ENCODE results near the gene KLRB1.
"Not testable (repeated sequence)": the region's sequence is repeated elsewhere in the genome, so short reads cannot be mapped to it uniquely, and the experiment has no call there.

KLRB1 gene

DNA sequence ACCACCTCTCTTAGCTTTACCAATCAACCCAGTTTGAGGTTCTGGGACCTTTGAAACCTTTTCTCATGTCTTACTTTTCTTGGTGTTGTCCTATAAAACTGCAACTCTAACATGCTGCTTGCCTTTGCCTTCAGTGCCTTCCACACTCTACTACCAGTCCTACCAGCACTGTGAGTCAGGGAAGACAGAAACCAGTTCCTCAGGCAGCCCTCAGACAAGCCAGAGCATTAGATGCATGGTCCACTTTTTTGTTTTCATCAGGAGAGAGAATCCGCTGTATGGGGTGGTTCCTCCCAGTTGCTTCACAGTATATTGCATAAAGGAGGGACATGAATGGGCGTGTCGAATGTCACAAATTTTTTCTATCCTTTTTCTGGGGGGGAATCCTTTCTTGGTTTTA, 17.3 kb upstream of the KLRB1 start:
- no peak for DNase-seq

GRCh38 chr12:9619411-9620179, 11.9 kb upstream of the KLRB1 start:
- no peak for DNase-seq

DNA sequence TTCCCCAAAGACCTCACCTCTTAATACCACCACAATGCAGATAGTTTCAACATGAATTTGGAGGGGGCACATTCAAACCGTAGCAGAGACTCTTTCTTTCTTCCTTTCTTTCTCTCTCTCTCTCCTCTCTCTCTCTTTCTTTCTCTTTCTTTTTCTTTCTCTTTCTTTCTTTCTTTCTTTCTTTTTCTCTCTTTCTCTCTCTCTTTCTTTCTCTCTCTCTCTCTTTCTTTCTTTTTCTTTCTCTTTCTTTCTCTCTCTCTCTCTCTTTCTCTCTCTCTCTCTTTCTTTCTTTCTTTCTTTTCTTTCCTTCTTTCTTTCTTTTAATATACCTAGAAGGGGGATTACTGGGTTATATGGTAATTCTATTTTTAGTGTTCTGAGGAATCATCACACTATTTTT, 11.2 kb upstream of the KLRB1 start:
- DNase-seq, result not testable (repeated sequence)

DNA sequence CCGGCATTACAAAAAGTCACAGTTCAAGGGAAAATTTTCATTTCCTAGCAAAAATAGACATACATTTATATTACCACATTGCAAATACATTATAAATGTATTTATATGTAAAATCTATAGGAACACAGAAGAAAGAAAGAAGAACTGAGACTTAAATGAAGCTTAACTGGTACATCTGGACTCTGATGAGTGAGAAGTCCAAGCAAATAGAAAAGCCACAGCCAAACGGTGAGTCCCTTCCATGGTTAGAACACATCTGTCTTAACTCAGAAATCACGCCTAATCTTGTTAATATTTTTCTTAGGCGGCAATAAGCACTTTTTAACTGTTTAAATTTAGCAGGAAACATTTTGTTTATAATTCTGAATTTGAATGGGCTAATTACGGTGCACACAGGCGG, 9.4 kb upstream of the KLRB1 start:
- no peak for DNase-seq

- DNase-seq, result no peak
Observed at GRCh38 chr12:9615420-9616136, 7.9 kb upstream of the KLRB1 start.

GRCh38 chr12:9610606-9611005, 2.9 kb upstream of the KLRB1 start:
- DNase-seq, result not testable (repeated sequence)

DNA sequence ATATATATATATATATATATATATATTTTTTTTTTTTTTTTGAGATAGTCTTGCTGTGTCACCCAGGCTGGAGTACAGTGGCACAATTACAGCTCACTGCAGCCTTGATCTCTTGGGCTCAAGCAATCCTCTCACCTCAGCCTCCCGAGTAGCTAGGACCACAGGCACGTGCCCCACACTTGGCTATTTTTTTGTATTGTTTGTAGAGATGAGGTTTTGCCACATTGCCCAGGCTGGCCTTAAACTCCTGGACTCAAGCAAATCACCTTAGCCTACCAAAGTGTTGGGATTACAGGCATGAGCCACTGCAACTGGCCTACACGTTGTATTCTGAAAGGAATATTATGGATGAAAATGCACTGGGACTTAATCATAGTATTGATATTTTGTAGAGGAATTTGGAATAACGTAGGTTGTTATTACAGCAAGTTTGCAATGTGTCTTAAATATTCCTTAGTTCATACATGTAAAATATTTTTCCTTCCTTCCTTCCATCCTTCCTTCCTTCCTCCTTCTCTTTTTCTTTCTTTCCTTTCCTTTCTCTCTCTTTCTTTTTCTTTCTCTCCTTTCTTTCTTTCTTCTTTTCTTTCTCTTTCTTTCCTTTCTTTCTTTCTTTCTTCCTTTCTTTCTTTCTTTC, 862 bp downstream of the KLRB1 start:
- no peak for DNase-seq

DNA sequence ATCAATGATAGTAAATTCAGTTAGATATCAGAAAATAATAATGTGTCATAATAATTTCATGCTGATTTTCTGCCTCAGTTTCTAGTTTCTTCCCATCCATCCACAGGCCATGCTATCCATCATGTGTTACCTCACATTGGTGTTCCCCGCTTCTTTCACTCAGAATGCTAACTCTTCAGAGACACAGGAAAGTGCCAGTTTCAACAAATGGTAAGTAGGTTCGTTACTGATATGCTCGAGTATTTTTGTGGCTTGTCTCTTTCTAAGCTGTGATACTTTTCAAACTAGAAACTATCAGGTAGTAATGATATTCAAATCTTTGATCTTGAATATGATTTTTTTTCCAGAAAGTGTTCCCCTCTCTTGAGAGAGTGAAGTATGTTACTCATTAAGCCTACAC, 1.5 kb downstream of the KLRB1 start:
- no peak for DNase-seq

- no peak for DNase-seq
Observed at GRCh38 chr12:9605483-9605882, 2.2 kb downstream of the KLRB1 start.

DNA sequence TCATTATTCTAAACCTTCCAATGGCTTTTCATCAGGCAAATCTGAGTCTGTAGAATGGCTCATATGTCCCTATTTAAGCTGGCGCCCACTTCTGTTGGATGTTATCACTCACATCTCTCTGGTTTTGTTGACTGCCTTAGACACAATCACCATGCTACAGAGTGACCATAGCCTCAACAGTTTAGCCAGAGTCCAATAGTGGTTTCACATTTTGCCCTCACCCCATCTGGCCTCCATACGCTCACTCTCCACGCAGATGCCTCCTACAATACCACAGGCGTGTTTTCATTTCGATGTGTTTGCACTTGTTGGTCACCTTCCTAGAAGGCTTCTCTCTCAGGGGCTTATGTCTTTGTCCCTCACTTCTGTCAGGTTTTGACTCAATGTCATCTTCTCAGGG, 3.4 kb downstream of the KLRB1 start:
- no peak for DNase-seq

GRCh38 chr12:9600426-9600825, 7.3 kb downstream of the KLRB1 start:
- DNase-seq, result not testable (repeated sequence)

DNA sequence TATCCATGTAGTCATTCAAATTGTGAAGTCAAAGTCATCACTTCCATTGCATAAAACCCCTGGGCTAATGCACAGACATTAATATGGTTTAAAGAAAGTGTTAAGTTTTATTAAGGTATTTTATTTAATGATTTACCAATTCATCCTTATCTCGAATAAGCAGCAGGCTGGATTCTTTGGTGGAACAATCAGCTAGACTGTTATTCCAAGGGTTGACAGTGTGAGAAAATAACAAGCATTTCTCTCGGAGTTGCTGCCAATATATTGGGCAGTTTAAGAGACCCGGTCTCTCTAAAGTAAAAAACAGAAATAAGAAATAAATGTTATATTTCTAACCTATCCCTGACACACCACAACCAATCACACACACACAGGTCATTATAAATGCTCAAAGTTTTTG, 9.4 kb downstream of the KLRB1 start:
- DNase-seq, result no peak

GRCh38 chr12:9597365-9597764, 10.4 kb downstream of the KLRB1 start:
- DNase-seq, result no peak

DNA sequence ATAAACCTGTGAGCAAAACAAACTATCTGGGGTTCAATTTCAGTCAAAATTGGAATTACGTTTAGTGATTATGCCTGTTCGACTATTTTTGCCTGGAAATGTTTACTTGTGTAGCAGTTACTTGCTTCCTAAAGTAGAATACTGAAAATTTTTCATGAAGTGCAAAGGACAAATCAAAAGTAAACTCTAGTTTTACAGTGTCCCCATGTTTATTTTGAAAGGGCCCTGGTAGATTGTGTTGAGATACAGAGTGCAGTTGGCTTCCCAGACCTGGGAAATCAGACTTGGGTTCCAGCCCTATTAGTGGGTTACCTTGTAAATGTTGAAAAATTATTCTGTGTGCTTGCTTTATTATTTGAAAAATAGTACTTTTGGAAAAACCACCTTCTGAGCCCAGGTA, 17.3 kb downstream of the KLRB1 start:
- DNase-seq, result no peak

DNA sequence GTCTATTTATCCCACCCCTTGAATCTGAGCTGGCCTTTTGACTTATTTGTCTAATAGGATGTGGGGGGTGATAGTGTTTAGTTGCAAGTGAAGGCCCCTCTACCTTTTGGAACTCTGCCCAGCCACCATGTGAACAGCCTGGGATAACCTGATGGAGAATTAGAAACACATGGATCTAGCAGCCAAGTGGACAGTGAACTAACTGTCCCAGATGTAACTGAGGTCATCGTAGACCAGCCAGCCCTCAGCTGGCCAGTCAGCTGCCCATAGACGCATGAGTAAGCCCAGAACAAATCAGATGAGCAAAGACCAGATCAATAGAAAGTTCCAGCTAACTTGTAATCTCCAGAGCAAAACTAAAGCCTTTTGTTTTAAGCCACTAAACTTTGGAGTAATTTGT, 19.0 kb downstream of the KLRB1 start:
- peak in 3 of 56 donors; percentile 0 to 7 (median 1) for DNase-seq

GRCh38 chr12:9587987-9588600, 19.6 kb downstream of the KLRB1 start:
- DNase-seq, result no peak

GRCh38 chr12:9577729-9578128, 30.0 kb downstream of the KLRB1 start:
- not testable (repeated sequence) for DNase-seq

GRCh38 chr12:9567151-9567550, 40.6 kb downstream of the KLRB1 start:
- DNase-seq, result not testable (repeated sequence)

GRCh38 chr12:9566113-9566512, 41.6 kb downstream of the KLRB1 start:
- not testable (repeated sequence) for DNase-seq

GRCh38 chr12:9564418-9564817, 43.3 kb downstream of the KLRB1 start:
- DNase-seq, result not testable (repeated sequence)

DNA sequence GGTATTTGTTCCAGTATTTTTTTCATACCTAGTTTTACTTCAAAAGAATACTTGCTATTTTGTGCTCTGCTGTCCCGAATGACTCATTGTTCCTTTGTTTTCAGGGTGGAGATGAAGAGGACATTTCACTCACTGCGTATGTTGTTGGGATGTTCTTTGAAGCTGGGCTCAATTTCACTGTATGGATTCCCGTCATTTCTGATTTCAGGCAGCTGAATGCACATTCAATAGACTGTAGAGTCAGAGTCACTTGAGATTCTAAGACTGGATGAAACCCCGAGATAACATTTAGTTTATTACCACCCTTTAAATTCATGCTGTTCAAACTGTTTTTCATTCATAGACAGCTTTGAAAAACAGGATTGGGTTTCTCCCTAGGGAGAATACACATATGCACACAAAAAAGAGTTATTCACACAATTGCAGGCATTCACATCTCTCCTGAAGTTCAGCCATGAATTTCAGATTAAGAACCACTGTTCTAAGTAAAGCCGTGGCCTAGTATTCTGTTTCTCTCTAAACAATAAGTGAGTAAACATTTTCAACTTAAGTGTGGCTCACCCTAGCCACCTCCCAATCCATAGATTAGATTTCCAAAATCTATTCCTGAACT, 44.8 kb downstream of the KLRB1 start:
- not testable (repeated sequence) for DNase-seq

DNA sequence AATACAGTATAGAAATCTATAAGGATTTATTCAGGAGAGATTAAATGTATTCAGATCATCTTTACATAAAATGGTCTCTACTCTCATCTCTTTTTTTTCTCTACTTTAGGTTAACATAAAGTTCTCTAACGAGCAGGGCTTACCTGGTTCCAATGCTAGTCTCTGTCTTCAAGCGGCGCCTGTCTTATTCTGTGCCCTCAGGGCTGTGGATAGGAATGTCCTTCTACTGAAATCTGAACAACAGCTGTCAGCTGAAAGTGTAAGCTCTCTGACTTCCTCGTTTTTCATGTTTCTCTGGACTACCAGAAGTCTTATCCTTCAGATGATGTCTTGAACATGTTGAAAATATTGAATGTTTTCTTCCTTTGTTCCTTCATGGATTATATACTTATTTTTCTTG, 62.2 kb downstream of the KLRB1 start:
- DNase-seq, result not testable (repeated sequence)

Data from nucleus accumbens (tissue), 56 donors.